Measurements from ENCODE around the gene USP6NL.
"Not testable (repeated sequence)": the region's sequence is repeated elsewhere in the genome, so short reads cannot be mapped to it uniquely, and the experiment has no call there.

USP6NL gene

GRCh38 chr10:11611248-11612020 is at the start of gene USP6NL:
Gene USP6NL (minus strand): TSS chr10:11611650. CDS start chr10:11597634, 14,016 bp downstream.
- DNase-seq: peak; percentile 77

- no peak for DNase-seq
Measured at GRCh38 chr10:11658801-11659368, 47.4 kb upstream of the USP6NL start.

- DNase-seq: no peak
Measured at GRCh38 chr10:11655836-11656235, 44.4 kb upstream of the USP6NL start.

GRCh38 chr10:11654659-11655058 is 43.2 kb upstream of the USP6NL start:
- DNase-seq: no peak

- DNase-seq: no peak
Measured at GRCh38 chr10:11653758-11654471, 42.5 kb upstream of the USP6NL start.

GRCh38 chr10:11647676-11648075 is 36.2 kb upstream of the USP6NL start:
- DNase-seq: no peak

- no peak for DNase-seq
Measured at GRCh38 chr10:11646450-11646849, 35.0 kb upstream of the USP6NL start.

GRCh38 chr10:11643039-11643438 is 31.6 kb upstream of the USP6NL start:
- no peak for DNase-seq

- no peak for DNase-seq
Measured at GRCh38 chr10:11642566-11642965, 31.1 kb upstream of the USP6NL start.

- DNase-seq: no peak
Measured at GRCh38 chr10:11639849-11640764, 28.7 kb upstream of the USP6NL start.

GRCh38 chr10:11639362-11639761 is 27.9 kb upstream of the USP6NL start:
- DNase-seq: no peak

GRCh38 chr10:11638055-11638698 is 26.7 kb upstream of the USP6NL start:
- no peak for DNase-seq

GRCh38 chr10:11636697-11637303 is 25.4 kb upstream of the USP6NL start:
- no peak for DNase-seq

GRCh38 chr10:11631890-11632587 is 20.6 kb upstream of the USP6NL start:
- DNase-seq: peak; percentile 29

GRCh38 chr10:11631291-11631690 is 19.8 kb upstream of the USP6NL start:
- DNase-seq: no peak

- no peak for DNase-seq
Measured at GRCh38 chr10:11629731-11630130, 18.3 kb upstream of the USP6NL start.

- not testable (repeated sequence) for DNase-seq
Measured at GRCh38 chr10:11627941-11628340, 16.5 kb upstream of the USP6NL start.

GRCh38 chr10:11626071-11626470 is 14.6 kb upstream of the USP6NL start:
- DNase-seq: no peak

- DNase-seq: no peak
Measured at GRCh38 chr10:11625019-11625735, 13.7 kb upstream of the USP6NL start.

GRCh38 chr10:11617233-11617632 is 5.8 kb upstream of the USP6NL start:
- DNase-seq: no peak
